SK-N-SH treated with all-trans-retinoic acid at 6 μM for 48 hours (cell line): Measurements from ENCODE around the gene H2AZ1.
"Not testable (repeated sequence)": the region's sequence is repeated elsewhere in the genome, so short reads cannot be mapped to it uniquely, and the experiment has no call there.

Experiments
- POU6F1 ChIP-seq: fragments of 250-450 bp; sonication (Bioruptor Pico); IDR thresholded peaks from 2 replicates; pipeline ENCODE4 v1.8.0; 2021; ENCODE audit warnings: low read depth, mild to moderate bottlenecking, moderate library complexity, borderline replicate concordance
- RARB ChIP-seq: fragments of 250-450 bp; sonication (Bioruptor Pico); IDR thresholded peaks from 2 replicates; pipeline ENCODE4 v1.8.0; 2021; ENCODE audit warnings: mild to moderate bottlenecking, moderate library complexity

- TF ChIP-seq POU6F1 (CRISPR knock-in tag); RARB: not testable (repeated sequence)
These were observed 8.1 kb upstream of the H2AZ1 start for GRCh38 chr4:99958207-99958606.
